ENCODE results near the gene GAS2L1.

DNA sequence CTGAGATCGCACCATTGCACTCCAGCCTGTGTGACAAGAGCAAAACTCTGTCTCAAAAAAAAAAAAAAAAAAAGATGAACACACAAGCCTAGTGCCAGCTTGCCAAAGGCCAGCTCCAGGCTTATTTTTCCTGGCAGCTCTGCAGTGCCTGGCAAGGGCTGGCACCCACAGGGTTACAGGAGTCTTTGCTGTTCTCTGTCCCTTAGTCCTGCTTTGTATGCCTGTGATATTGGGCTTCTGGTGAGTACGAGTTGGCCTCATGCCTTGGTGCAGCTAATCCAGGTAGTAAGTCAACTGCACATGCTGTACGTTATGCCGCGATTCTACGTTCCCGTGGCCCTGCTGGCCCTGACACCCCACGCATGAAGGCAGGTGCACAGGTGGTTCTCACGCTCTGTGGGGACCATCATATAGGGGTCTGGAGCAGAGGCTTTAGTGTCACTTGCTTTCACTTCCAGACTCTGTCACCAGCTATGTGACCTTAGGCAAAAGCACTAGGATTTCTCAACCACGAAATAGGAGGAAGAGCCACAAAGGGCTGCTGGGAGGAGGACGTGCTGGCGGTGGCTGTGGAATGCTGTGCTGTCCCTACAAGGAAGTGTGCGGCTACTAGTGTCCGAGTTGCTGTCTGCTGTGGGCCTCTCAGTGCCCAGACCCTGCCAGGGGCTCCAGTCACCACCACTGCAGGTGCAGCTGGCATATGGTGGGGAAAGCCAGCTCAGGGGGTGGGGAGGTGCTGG is 30.5 kb downstream of the GAS2L1 start:
- TF ChIP-seq GATA2 (IDR thresholded peaks at IDR 0.05; ENCODE audit: low read depth, low read length): no peak
- no peak for TF ChIP-seq GATA3 (IDR thresholded peaks at IDR 0.05; ENCODE audit: low read depth, low read length)
